Cardiac muscle cell (in vitro differentiated cells and primary cell): ENCODE results near the gene RAMACL. TPM values are rescaled to one million over a fixed set of nuclear protein-coding genes. Genes with fewer than 3 reads are reported as not detected.

Source experiments
- DNase-seq, 2 donors: peaks; one replicate each; pipeline versions ENCODE4 v3.0.0 to v3.0.0-alpha.2; 2010 to 2017; ENCODE audit warnings: low read depth in 1 of 2, low spot score in 1 of 2
- H3K27ac ChIP-seq: fragments of 200-600 bp; sonication (generic); 2 replicates; pipeline ENCODE4 v1.5.1; 2016
- H3K27me3 ChIP-seq: fragments of 200-600 bp; sonication (generic); 2 replicates; pipeline ENCODE4 v1.6.0; 2016; ENCODE audit warnings: control low read depth
- H3K36me3 ChIP-seq: fragments of 200-600 bp; sonication (generic); 2 replicates; pipeline ENCODE4 v1.5.1; 2016; ENCODE audit warnings: control low read depth
- H3K4me1 ChIP-seq: fragments of 200-600 bp; sonication (generic); 2 replicates; pipeline ENCODE4 v1.8.1; 2017; ENCODE audit warnings: low read depth, mild to moderate bottlenecking, mixed run types
- H3K4me3 ChIP-seq: fragments of 200-600 bp; sonication (generic); 2 replicates; pipeline ENCODE4 v1.5.1; 2016; ENCODE audit warnings: mild to moderate bottlenecking
- H3K9me3 ChIP-seq: fragments of 200-600 bp; sonication (generic); 2 replicates; pipeline ENCODE4 v1.5.1; 2017; ENCODE audit warnings: low read depth, mild to moderate bottlenecking, control low read depth
- CTCF ChIP-seq: IDR thresholded peaks from 2 replicates; pipeline ENCODE4 v1.5.1; 2012; ENCODE audit warnings: low read depth, mild to moderate bottlenecking, low read length
- polyA plus RNA-seq: library from polyadenylated mRNA; unstranded; fragments of >200 nt; fragmentation: Nextera tagmentation; extraction: Ambion mirVana; gene quantifications from 2 replicates; pipeline ENCODE4 v1.2.1, GENCODE V29; 2016
- total RNA-seq: library from RNA; depleted of rRNA; stranded (reverse); fragments of >200 nt; gene quantifications from 2 replicates; pipeline ENCODE4 v1.2.3, GENCODE V29; 2016

The RAMACL gene
- total and polyA plus RNA-seq, 2 experiments from 2014 or later: 0.44 to 0.45 TPM

GRCh38 chr6:166615059-166615770, 28.7 kb upstream of the RAMACL start:
- H3K4me1 ChIP-seq: peaks cover 20% of the 10 kb centered on the region
- H3K27ac ChIP-seq: no peak overlapping the region
- no peaks in the 10 kb centered on the region for H3K9me3 ChIP-seq
- DNase-seq: peak in 1 of 2 donors; percentile 60
- H3K4me3 ChIP-seq: no peak overlapping the region
- H3K27me3 ChIP-seq: no peaks in the 10 kb centered on the region
- no peak for TF ChIP-seq CTCF
- no peaks in the 10 kb centered on the region for H3K36me3 ChIP-seq

- Histone ChIP-seq H3K4me3 (no peak overlapping the region), H3K27ac (no peak overlapping the region), H3K4me1 (peaks cover 20% of the 10 kb centered on the region), H3K27me3 (no peaks in the 10 kb centered on the region), H3K36me3 (no peaks in the 10 kb centered on the region), H3K9me3 (no peaks in the 10 kb centered on the region)
- DNase-seq: peak in 1 of 2 donors; percentile 27
- TF ChIP-seq CTCF: no peak
Measured at GRCh38 chr6:166614589-166614988, 28.1 kb upstream of the RAMACL start.

GRCh38 chr6:166614171-166614583, 27.7 kb upstream of the RAMACL start:
- H3K27me3 ChIP-seq: no peaks in the 10 kb centered on the region
- no peak overlapping the region for H3K27ac ChIP-seq

GRCh38 chr6:166613027-166613426, 26.5 kb upstream of the RAMACL start:
- Histone ChIP-seq H3K4me1 (peaks cover 14% of the 10 kb centered on the region), H3K27ac (peak overlapping the region; percentile 71), H3K27me3 (no peaks in the 10 kb centered on the region), H3K4me3 (no peak overlapping the region), H3K9me3 (no peaks in the 10 kb centered on the region), H3K36me3 (no peaks in the 10 kb centered on the region)
- peak in 1 of 2 donors; percentile 40 for DNase-seq
- TF ChIP-seq CTCF: no peak

More at GRCh38 chr6:166614171-166614583, 27.7 kb upstream of the RAMACL start:
- no peak for DNase-seq
- peaks cover 17% of the 10 kb centered on the region for H3K4me1 ChIP-seq
- no peaks in the 10 kb centered on the region for H3K9me3 ChIP-seq
- no peak for TF ChIP-seq CTCF
- H3K4me3 ChIP-seq: no peak overlapping the region
- H3K36me3 ChIP-seq: no peaks in the 10 kb centered on the region

- Histone ChIP-seq H3K27me3 (no peaks in the 10 kb centered on the region), H3K27ac (peak overlapping the region; percentile 71), H3K4me1 (peaks cover 14% of the 10 kb centered on the region), H3K4me3 (no peak overlapping the region), H3K9me3 (no peaks in the 10 kb centered on the region), H3K36me3 (no peaks in the 10 kb centered on the region)
- TF ChIP-seq CTCF: no peak
- no peak for DNase-seq
Measured at GRCh38 chr6:166612471-166612881, 26.0 kb upstream of the RAMACL start.
